Body of pancreas (tissue), 4 donors: ENCODE measurements around the gene GNG12. TPM values are rescaled to one million over a fixed set of nuclear protein-coding genes. Genes with fewer than 3 reads are reported as not detected.

Source experiments
- ATAC-seq: fragments of 150-250 bp; one replicate; pipeline ENCODE4 v1.9.1; 2016
- DNase-seq, 4 donors: peaks; one replicate each; pipeline ENCODE4 v3.0.0-alpha.2; 2019
- H3K27ac ChIP-seq, 4 donors: fragments of 200-600 bp; sonication (generic); 1 replicate in 3 of 4; 2 replicates in 1 of 4; pipeline versions ENCODE4 v1.5.1 to v1.6.1; 2016 to 2019; ENCODE audit warnings: mild to moderate bottlenecking in 1 of 4, mixed read lengths in 1 of 4, moderate library complexity in 1 of 4
- H3K27me3 ChIP-seq, 2 donors: fragments of 200-600 bp; sonication (generic); one replicate each; pipeline ENCODE4 v1.6.0; 2016; ENCODE audit warnings: mild to moderate bottlenecking in 1 of 2
- H3K36me3 ChIP-seq, 2 donors: fragments of 200-600 bp; sonication (generic); replicated peaks in 1 of 2; 2 replicates each; pipeline ENCODE4 v1.5.1; 2016; ENCODE audit warnings: low read depth in 2 of 2; ENCODE audit not compliant: insufficient read depth in 1 of 2
- H3K4me1 ChIP-seq: fragments of 200-600 bp; sonication (generic); one replicate; pipeline ENCODE4 v1.6.0; 2016
- H3K4me3 ChIP-seq, 2 donors: fragments of 200-600 bp; sonication (generic); 1 replicate in 1 of 2; 2 replicates in 1 of 2; pipeline ENCODE4 v1.5.1; 2016 to 2019
- H3K9me3 ChIP-seq, 3 donors: fragments of 200-600 bp; sonication (generic); 1 replicate in 2 of 3; 2 replicates in 1 of 3; pipeline ENCODE4 v1.5.1; 2016
- CTCF ChIP-seq, 7 experiments: fragments of 450-650 bp in 4 of 7; fragments of 200-600 bp in 3 of 7; sonication (generic) in 3 of 7; IDR thresholded peaks; one replicate each; pipeline ENCODE4 v1.5.1; 2016 to 2019; ENCODE audit warnings: antibody characterized with exemption in 7 of 7
- POLR2A ChIP-seq, 3 donors: fragments of 450-650 bp; IDR thresholded peaks; one replicate each; pipeline ENCODE4 v1.6.1; 2016; ENCODE audit warnings: antibody characterized with exemption in 3 of 3, mild to moderate bottlenecking in 2 of 3
- WGBS, 2 donors: methylation state at CpG; one replicate each; pipeline ENCODE4 v1.1.5; 2017; 5-methylcytosine and 5-hydroxymethylcytosine counted together
- intact Hi-C: fragments of 100-400 bp; cut with DNase I; formaldehyde crosslinking; loops from one replicate; pipeline ENCODE4 v1.15.1; 2023
- total RNA-seq, 2 donors: library from RNA; depleted of rRNA; stranded (reverse); fragments of >200 nt; gene quantifications; one replicate each; pipeline ENCODE4 v1.1.0, GENCODE V29; 2016

The GNG12 gene
- total RNA-seq, 2 donors from 2014 or later: 26.4 to 42.3 TPM

GRCh38 chr1:67722292-67722944 is 110.8 kb downstream of the GNG12 start:
- no peaks in the 10 kb centered on the region for H3K27me3 ChIP-seq
- no peak overlapping the region for H3K27ac ChIP-seq
- no peak for ATAC-seq
- TF ChIP-seq CTCF (IDR thresholded peaks at IDR 0.05) (no peak), POLR2A (IDR thresholded peaks at IDR 0.05) (no peak)
- intact Hi-C loops: no loop called here
- 76 to 90% methylated on average over 4 of the region's 4 CpGs for WGBS, 2 donors
- no peaks in the 10 kb centered on the region for H3K36me3 ChIP-seq
- H3K4me1 ChIP-seq: peaks cover 18% of the 10 kb centered on the region
- no peaks in the 10 kb centered on the region for H3K9me3 ChIP-seq
- no peak for DNase-seq
- no peak overlapping the region for H3K4me3 ChIP-seq

DNA sequence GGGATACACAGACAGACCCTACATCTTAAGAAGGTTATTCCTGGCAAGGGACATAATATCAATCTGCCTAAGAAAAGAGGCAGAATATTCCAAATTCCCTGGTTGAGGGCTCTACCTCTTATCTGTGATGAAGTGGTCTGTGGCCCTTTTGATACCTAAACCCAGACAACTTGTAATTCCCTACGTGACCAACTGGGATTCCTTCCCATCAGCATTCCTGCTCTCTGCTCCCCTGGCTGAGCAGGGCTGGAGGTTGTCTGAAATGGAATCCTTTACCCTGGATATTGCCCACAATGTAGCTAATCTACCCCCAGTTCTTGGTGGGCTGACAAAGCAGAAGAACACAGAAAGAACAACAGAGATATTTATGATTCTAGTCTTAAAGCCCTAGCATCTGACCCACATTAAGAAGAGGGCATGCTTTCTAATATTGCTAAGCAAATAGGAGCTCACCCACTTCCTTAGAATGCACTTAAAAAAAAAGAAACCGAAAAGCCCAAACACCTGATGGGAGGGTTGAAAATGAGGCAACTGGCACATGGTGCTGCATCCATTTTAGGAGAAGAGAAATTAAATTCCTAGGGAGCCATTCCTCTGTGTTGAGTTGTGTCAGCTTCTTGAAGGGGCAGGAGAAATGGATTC is 111.5 kb downstream of the GNG12 start:
- no peaks in the 10 kb centered on the region for H3K9me3 ChIP-seq
- no peak for ATAC-seq
- no peak overlapping the region for H3K4me3 ChIP-seq
- no peaks in the 10 kb centered on the region for H3K36me3 ChIP-seq
- no peak overlapping the region for H3K27ac ChIP-seq
- no peak for DNase-seq
- peaks cover 23% of the 10 kb centered on the region for H3K4me1 ChIP-seq
- H3K27me3 ChIP-seq: no peaks in the 10 kb centered on the region
- WGBS, 2 donors: 88 to 90% methylated on average over 2 of the region's 2 CpGs
- intact Hi-C loops: no loop called here
- TF ChIP-seq CTCF (IDR thresholded peaks at IDR 0.05): no peak
- no peak for TF ChIP-seq POLR2A (IDR thresholded peaks at IDR 0.05)

DNA sequence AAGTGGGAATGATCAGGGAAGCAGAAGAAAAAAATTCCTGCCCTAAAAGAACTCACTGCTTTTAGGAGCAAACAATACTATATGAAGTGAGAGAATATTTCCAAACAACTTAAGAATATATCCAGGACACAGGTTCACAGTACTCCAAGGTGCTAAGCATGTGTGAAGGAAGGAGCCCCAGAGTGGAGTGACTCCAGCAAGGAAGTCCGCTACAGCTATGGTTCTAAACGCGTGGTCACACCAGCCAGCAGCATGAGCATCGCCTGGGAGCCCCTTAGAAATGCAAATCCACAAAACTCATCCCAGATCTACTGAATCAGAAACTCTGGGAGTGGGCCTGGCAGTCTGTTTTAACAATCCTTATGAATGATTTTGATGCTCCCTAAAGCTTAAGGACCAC is 112.2 kb downstream of the GNG12 start:
- WGBS, 2 donors: 96 to 99% methylated on average over 4 of the region's 4 CpGs
- H3K4me1 ChIP-seq: peaks cover 26% of the 10 kb centered on the region

DNA sequence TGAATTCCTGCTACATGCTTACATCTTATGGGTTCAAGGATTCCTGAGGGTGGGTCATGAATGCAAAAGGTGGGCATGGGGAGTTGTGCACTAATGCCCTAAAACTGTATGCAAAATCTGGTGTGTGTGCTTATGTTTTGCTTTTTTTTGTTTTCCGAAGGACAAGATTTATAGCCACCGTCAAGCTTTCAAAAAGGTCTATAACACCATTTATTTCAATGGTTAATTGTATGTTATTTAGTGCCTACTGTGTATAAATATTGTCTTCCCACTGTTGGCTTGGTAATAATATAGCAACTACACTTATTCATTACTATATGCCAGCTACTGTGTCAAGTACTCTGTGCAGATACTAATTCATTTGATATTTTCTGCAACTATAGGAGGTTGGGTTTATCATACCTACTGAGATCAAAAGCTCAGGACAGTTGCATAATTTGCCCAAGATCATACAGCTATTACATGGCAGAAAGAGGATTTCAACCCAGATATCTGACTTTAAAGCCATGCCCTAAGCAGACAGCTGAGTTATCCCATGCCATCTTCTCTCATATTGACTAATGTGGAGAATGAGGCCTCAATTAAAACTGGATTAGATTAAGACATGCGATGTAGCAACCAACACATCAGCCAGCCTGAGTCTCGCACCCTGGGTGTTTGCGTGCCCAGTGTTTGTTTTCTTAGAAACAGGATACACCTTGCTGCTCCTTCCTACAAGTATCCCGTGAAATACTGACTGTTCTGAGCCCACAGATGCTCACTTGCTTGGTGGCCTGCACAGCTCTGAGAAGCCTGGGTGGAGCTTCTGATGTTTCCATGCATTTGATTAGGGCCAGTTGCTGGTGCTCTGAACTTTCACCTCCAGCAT is 113.7 kb downstream of the GNG12 start:
- TF ChIP-seq POLR2A (IDR thresholded peaks at IDR 0.05) (no peak), CTCF (IDR thresholded peaks at IDR 0.05) (no peak)
- Histone ChIP-seq H3K36me3 (no peaks in the 10 kb centered on the region), H3K27me3 (no peaks in the 10 kb centered on the region), H3K27ac (no peak overlapping the region), H3K4me3 (no peak overlapping the region), H3K4me1 (peaks cover 19% of the 10 kb centered on the region), H3K9me3 (no peaks in the 10 kb centered on the region)
- intact Hi-C loops: no loop called here
- ATAC-seq (no peak), DNase-seq (no peak)
- WGBS, 2 donors: 84 to 87% methylated on average over 6 of the region's 6 CpGs

More for the DNA sequence above, 112.2 kb downstream of the GNG12 start:
- ATAC-seq (no peak), DNase-seq (no peak)
- Histone ChIP-seq H3K4me3 (no peak overlapping the region), H3K36me3 (no peaks in the 10 kb centered on the region), H3K9me3 (no peaks in the 10 kb centered on the region), H3K27me3 (no peaks in the 10 kb centered on the region), H3K27ac (no peak overlapping the region)
- intact Hi-C loops: no loop called here
- TF ChIP-seq CTCF (IDR thresholded peaks at IDR 0.05) (no peak), POLR2A (IDR thresholded peaks at IDR 0.05) (no peak)
